Left ventricle myocardium inferior (tissue), 1 donor: Measurements from ENCODE around the gene PVRIG. TPM values are rescaled to one million over a fixed set of nuclear protein-coding genes. Genes with fewer than 3 reads are reported as not detected.
"Not testable (repeated sequence)": the region's sequence is repeated elsewhere in the genome, so short reads cannot be mapped to it uniquely, and the experiment has no call there.

Experiments
- DNase-seq: peaks from one replicate; pipeline ENCODE4 v3.0.0-alpha.2; 2020
- H3K27ac ChIP-seq: fragments of 200-600 bp; replicated peaks from 2 replicates; pipeline ENCODE4 v1.8.0; 2021
- H3K27me3 ChIP-seq: fragments of 200-600 bp; 2 replicates; pipeline ENCODE4 v1.8.0; 2021; ENCODE audit warnings: low read depth
- H3K36me3 ChIP-seq: fragments of 200-600 bp; 2 replicates; pipeline ENCODE4 v1.8.0; 2021
- H3K4me1 ChIP-seq: fragments of 200-600 bp; 2 replicates; pipeline ENCODE4 v1.8.0; 2021
- H3K4me3 ChIP-seq: fragments of 200-600 bp; 2 replicates; pipeline ENCODE4 v1.8.0; 2021; ENCODE audit warnings: mild to moderate bottlenecking, moderate library complexity
- H3K9me3 ChIP-seq: fragments of 200-600 bp; replicated peaks from 2 replicates; pipeline ENCODE4 v1.8.0; 2021
- intact Hi-C: fragments of 100-400 bp; cut with micrococcal nuclease; formaldehyde crosslinking; loops from one replicate; pipeline ENCODE4 v1.11.0; 2022
- total RNA-seq: library from RNA; stranded (reverse); fragmentation: NEBNext Ultra II Directional; extraction: Animal tissue kit (Norgen Biotek cat#: 25700); gene quantifications from one replicate; pipeline ENCODE4 v1.2.1, GENCODE V29; 2021
- TF ChIP-seq, protein P1 (sequence below): fragments of 200-600 bp; IDR thresholded peaks from 2 replicates; pipeline ENCODE4 v1.8.0; 2021; ENCODE audit warnings: antibody characterized with exemption, mild to moderate bottlenecking, borderline replicate concordance
- donor health status: DM: no; HTN: yes; CAD: no; lungs with severe emphysema.

The PVRIG gene
- total RNA-seq, 1 donor from 2014 or later = not detected

GRCh38 chr7:100247152-100247757 lies 27.5 kb downstream of the PVRIG start:
- TF ChIP-seq, protein P1, sequence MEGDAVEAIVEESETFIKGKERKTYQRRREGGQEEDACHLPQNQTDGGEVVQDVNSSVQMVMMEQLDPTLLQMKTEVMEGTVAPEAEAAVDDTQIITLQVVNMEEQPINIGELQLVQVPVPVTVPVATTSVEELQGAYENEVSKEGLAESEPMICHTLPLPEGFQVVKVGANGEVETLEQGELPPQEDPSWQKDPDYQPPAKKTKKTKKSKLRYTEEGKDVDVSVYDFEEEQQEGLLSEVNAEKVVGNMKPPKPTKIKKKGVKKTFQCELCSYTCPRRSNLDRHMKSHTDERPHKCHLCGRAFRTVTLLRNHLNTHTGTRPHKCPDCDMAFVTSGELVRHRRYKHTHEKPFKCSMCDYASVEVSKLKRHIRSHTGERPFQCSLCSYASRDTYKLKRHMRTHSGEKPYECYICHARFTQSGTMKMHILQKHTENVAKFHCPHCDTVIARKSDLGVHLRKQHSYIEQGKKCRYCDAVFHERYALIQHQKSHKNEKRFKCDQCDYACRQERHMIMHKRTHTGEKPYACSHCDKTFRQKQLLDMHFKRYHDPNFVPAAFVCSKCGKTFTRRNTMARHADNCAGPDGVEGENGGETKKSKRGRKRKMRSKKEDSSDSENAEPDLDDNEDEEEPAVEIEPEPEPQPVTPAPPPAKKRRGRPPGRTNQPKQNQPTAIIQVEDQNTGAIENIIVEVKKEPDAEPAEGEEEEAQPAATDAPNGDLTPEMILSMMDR = no peak
- Histone ChIP-seq H3K4me3 (no peak overlapping the region), H3K36me3 (no peaks in the 10 kb centered on the region), H3K9me3 (no peaks in the 10 kb centered on the region), H3K27me3 (no peaks in the 10 kb centered on the region), H3K27ac (no peak overlapping the region), H3K4me1 (peaks cover 26% of the 10 kb centered on the region)
- intact Hi-C loops = no loop called here
- no peak for DNase-seq

DNA sequence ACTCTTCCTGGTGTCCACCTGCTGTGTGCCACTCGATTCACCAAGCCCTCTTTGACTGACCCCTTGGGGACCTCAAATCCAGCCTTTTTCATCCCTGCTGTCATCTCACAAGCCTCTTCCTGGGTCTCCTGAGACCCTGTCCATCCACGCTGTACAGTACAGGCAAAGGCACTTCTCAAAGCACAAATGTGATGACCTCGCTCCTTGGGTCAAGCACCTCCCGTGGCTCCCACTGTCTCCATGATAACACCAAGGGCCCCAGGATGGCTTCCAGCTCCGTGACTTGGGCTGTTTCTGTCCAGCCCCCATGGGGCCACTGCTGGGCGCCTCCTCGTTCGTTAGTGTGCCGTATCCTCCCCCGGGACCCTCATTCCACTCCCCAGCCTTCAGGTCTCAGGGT lies 28.7 kb downstream of the PVRIG start:
- no peak for DNase-seq
- intact Hi-C loops = no loop called here

DNA sequence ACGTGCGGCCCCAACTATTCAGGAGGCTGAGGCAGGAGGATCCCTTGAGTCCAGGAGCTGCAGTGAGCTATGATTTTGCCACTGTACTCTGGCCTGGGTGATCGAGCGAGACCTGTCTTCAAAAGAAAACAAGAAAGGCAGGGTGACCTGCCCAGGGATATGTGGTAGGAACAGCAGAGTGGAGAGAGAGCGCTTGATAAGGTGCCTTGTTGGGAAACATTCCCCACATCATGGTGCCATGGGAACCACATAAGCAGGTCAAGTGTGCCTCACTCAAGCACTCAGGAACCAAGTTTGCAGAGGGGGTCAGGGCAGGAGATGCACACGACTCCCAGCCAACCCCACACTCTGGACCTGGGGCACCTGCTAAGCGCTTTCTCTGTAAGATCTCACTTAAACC lies 37.3 kb downstream of the PVRIG start:
- intact Hi-C loops = no loop called here
- peaks cover 3% of the 10 kb centered on the region for H3K4me1 ChIP-seq
- TF ChIP-seq, protein P1 = no peak
- no peak overlapping the region for H3K27ac ChIP-seq
- no peak for DNase-seq
- no peaks in the 10 kb centered on the region for H3K27me3 ChIP-seq
- H3K9me3 ChIP-seq = no peaks in the 10 kb centered on the region
- H3K36me3 ChIP-seq = no peaks in the 10 kb centered on the region
- H3K4me3 ChIP-seq = no peak overlapping the region

More for the DNA sequence above, 28.7 kb downstream of the PVRIG start:
- Histone ChIP-seq H3K4me3 (no peak overlapping the region), H3K36me3 (no peaks in the 10 kb centered on the region), H3K27ac (no peak overlapping the region), H3K27me3 (no peaks in the 10 kb centered on the region), H3K4me1 (peaks cover 24% of the 10 kb centered on the region), H3K9me3 (no peaks in the 10 kb centered on the region)
- TF ChIP-seq, protein P1 = no peak

- DNase-seq, H3K27ac ChIP-seq, H3K4me3 ChIP-seq, H3K36me3 ChIP-seq, H3K4me1 ChIP-seq, intact Hi-C loops, H3K27me3 ChIP-seq, H3K9me3 ChIP-seq: not testable (repeated sequence)
Observed at GRCh38 chr7:100259984-100260383, 40.2 kb downstream of the PVRIG start.

DNA sequence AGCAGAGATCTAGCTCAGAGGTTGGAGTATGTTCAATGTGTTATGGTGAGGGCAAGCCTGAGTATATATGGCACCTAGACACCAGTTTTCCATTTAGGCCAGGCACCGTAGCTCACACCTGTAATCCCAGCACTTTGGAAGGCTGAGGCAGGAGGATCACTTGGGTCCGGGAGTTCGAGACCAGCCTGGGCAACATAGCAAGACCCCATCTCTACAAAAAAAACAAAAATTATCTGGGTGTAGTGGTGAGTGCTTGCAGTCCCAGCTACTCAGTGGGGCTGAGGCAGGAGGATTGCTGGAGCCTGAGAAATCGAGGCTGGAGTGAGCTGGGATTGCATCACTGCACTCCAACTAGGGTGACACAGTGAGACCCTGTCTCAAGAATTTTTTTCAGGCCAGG lies 43.1 kb downstream of the PVRIG start:
- H3K27me3 ChIP-seq, intact Hi-C loops, DNase-seq, H3K9me3 ChIP-seq, H3K36me3 ChIP-seq, H3K4me3 ChIP-seq, H3K27ac ChIP-seq: not testable (repeated sequence)
- peaks cover 13% of the 10 kb centered on the region for H3K4me1 ChIP-seq

- H3K27me3 ChIP-seq, DNase-seq, H3K36me3 ChIP-seq, H3K27ac ChIP-seq, H3K9me3 ChIP-seq, intact Hi-C loops, H3K4me3 ChIP-seq: not testable (repeated sequence)
- H3K4me1 ChIP-seq = peaks cover 13% of the 10 kb centered on the region
Observed at GRCh38 chr7:100264223-100264622, 44.5 kb downstream of the PVRIG start.

GRCh38 chr7:100264669-100265165 lies 45.0 kb downstream of the PVRIG start:
- H3K9me3 ChIP-seq, H3K27ac ChIP-seq, H3K36me3 ChIP-seq, H3K27me3 ChIP-seq, DNase-seq, H3K4me3 ChIP-seq, intact Hi-C loops: not testable (repeated sequence)
- peaks cover 15% of the 10 kb centered on the region for H3K4me1 ChIP-seq

GRCh38 chr7:100265851-100266250 lies 46.1 kb downstream of the PVRIG start:
- H3K27ac ChIP-seq, H3K4me3 ChIP-seq, intact Hi-C loops, H3K27me3 ChIP-seq, DNase-seq, H3K36me3 ChIP-seq, H3K9me3 ChIP-seq: not testable (repeated sequence)
- peaks cover 25% of the 10 kb centered on the region for H3K4me1 ChIP-seq
